Activated T-helper 1 cell treated with anti-CD3 and anti-CD28 coated beads, Interleukin-12 subunit alpha, Interleukin-12 subunit beta, Interleukin-2, Interleukin-4 antibody, amounts not matched to agents 30 ng/mL and 10 ng/mL and 1 ng/mL, durations not matched to agents 14 hours and 24 hours and 36 hours (primary cell): ENCODE results near the gene COX4I1. TPM values are rescaled to one million over a fixed set of nuclear protein-coding genes. Genes with fewer than 3 reads are reported as not detected.

ENCODE experiments used
- DNase-seq: peaks from one replicate; pipeline ENCODE4 v3.0.0; 2021; ENCODE audit warnings: low spot score
- H3K27ac Mint-ChIP-seq: one replicate; pipeline ENCODE4 v1.8.0; 2021; ENCODE audit warnings: mild to moderate bottlenecking, mixed read lengths
- H3K27me3 Mint-ChIP-seq: one replicate; pipeline ENCODE4 v1.8.0; 2022; ENCODE audit warnings: mild to moderate bottlenecking, moderate library complexity, mixed read lengths; ENCODE audit not compliant: insufficient read depth
- H3K36me3 Mint-ChIP-seq: one replicate; pipeline ENCODE4 v1.8.0; 2021; ENCODE audit warnings: low read depth, mixed read lengths
- H3K4me1 Mint-ChIP-seq: one replicate; pipeline ENCODE4 v1.8.0; 2021; ENCODE audit warnings: low read depth, mixed read lengths
- H3K4me3 Mint-ChIP-seq: one replicate; pipeline ENCODE4 v1.8.0; 2021; ENCODE audit warnings: mild to moderate bottlenecking, moderate library complexity, mixed read lengths
- H3K9me3 Mint-ChIP-seq: one replicate; pipeline ENCODE4 v1.8.0; 2021; ENCODE audit warnings: mixed read lengths
- intact Hi-C: fragments of 100-400 bp; cut with micrococcal nuclease; formaldehyde crosslinking; loops from one replicate; pipeline ENCODE4 v1.15.1; 2024
- total RNA-seq: library from RNA; stranded (reverse); gene quantifications from 2 replicates; pipeline ENCODE4 v1.2.3, GENCODE V29; 2022

Gene COX4I1
- total RNA-seq, 1 donor from 2014 or later = 558 TPM

GRCh38 chr16:85777583-85778310 lies 21.7 kb upstream of the COX4I1 start:
- Mint-ChIP-seq H3K4me3 (no peak overlapping the region), H3K27me3 (no peaks in the 10 kb centered on the region), H3K36me3 (peaks cover 21% of the 10 kb centered on the region), H3K4me1 (peaks cover 6% of the 10 kb centered on the region), H3K27ac (no peak overlapping the region), H3K9me3 (no peaks in the 10 kb centered on the region)
- no peak for DNase-seq
- intact Hi-C loops = no loop called here

- Mint-ChIP-seq H3K27ac (no peak overlapping the region), H3K36me3 (peaks cover 21% of the 10 kb centered on the region)
Observed at GRCh38 chr16:85778873-85779272, 20.6 kb upstream of the COX4I1 start.

GRCh38 chr16:85780281-85780680 lies 19.2 kb upstream of the COX4I1 start:
- Mint-ChIP-seq H3K4me1 (peaks cover 6% of the 10 kb centered on the region), H3K27ac (no peak overlapping the region), H3K4me3 (no peak overlapping the region), H3K36me3 (peaks cover 21% of the 10 kb centered on the region), H3K27me3 (no peaks in the 10 kb centered on the region), H3K9me3 (no peaks in the 10 kb centered on the region)
- intact Hi-C loops = no loop called here
- DNase-seq = no peak

More at GRCh38 chr16:85778873-85779272, 20.6 kb upstream of the COX4I1 start:
- DNase-seq = no peak
- intact Hi-C loops = no loop called here
- no peaks in the 10 kb centered on the region for H3K27me3 Mint-ChIP-seq
- no peak overlapping the region for H3K4me3 Mint-ChIP-seq
- peaks cover 6% of the 10 kb centered on the region for H3K4me1 Mint-ChIP-seq
- no peaks in the 10 kb centered on the region for H3K9me3 Mint-ChIP-seq

- intact Hi-C loops = no loop called here
- H3K27ac Mint-ChIP-seq = no peak overlapping the region
- H3K4me1 Mint-ChIP-seq = peaks cover 6% of the 10 kb centered on the region
- no peaks in the 10 kb centered on the region for H3K27me3 Mint-ChIP-seq
- no peak overlapping the region for H3K4me3 Mint-ChIP-seq
- no peaks in the 10 kb centered on the region for H3K9me3 Mint-ChIP-seq
- H3K36me3 Mint-ChIP-seq = peaks cover 28% of the 10 kb centered on the region
- no peak for DNase-seq
Observed at GRCh38 chr16:85781156-85781555, 18.3 kb upstream of the COX4I1 start.

GRCh38 chr16:85781695-85782370 lies 17.7 kb upstream of the COX4I1 start:
- intact Hi-C loops = no loop called here
- Mint-ChIP-seq H3K27ac (no peak overlapping the region), H3K4me1 (peaks cover 6% of the 10 kb centered on the region), H3K36me3 (peaks cover 29% of the 10 kb centered on the region), H3K4me3 (no peak overlapping the region), H3K9me3 (no peaks in the 10 kb centered on the region), H3K27me3 (no peaks in the 10 kb centered on the region)
- no peak for DNase-seq

GRCh38 chr16:85782451-85782850 lies 17.0 kb upstream of the COX4I1 start:
- Mint-ChIP-seq H3K4me3 (no peak overlapping the region), H3K4me1 (peaks cover 6% of the 10 kb centered on the region), H3K36me3 (peaks cover 31% of the 10 kb centered on the region), H3K27me3 (no peaks in the 10 kb centered on the region), H3K9me3 (no peaks in the 10 kb centered on the region), H3K27ac (no peak overlapping the region)
- intact Hi-C loops = no loop called here
- DNase-seq = no peak

- intact Hi-C loops = no loop called here
- H3K4me3 Mint-ChIP-seq = no peak overlapping the region
- H3K27ac Mint-ChIP-seq = no peak overlapping the region
- no peak for DNase-seq
- H3K4me1 Mint-ChIP-seq = peaks cover 6% of the 10 kb centered on the region
- H3K36me3 Mint-ChIP-seq = peaks cover 30% of the 10 kb centered on the region
- no peaks in the 10 kb centered on the region for H3K27me3 Mint-ChIP-seq
- no peaks in the 10 kb centered on the region for H3K9me3 Mint-ChIP-seq
Observed at GRCh38 chr16:85783441-85783840, 16.1 kb upstream of the COX4I1 start.

GRCh38 chr16:85784813-85785212 lies 14.7 kb upstream of the COX4I1 start:
- Mint-ChIP-seq H3K27ac (no peak overlapping the region), H3K4me1 (peaks cover 2% of the 10 kb centered on the region), H3K27me3 (no peaks in the 10 kb centered on the region), H3K36me3 (peaks cover 27% of the 10 kb centered on the region), H3K4me3 (no peak overlapping the region), H3K9me3 (no peaks in the 10 kb centered on the region)
- intact Hi-C loops = no loop called here
- DNase-seq = no peak

GRCh38 chr16:85785927-85786326 lies 13.6 kb upstream of the COX4I1 start:
- Mint-ChIP-seq H3K27me3 (no peaks in the 10 kb centered on the region), H3K9me3 (no peaks in the 10 kb centered on the region), H3K27ac (no peak overlapping the region), H3K4me1 (peaks cover 7% of the 10 kb centered on the region), H3K4me3 (no peak overlapping the region), H3K36me3 (peaks cover 25% of the 10 kb centered on the region)
- intact Hi-C loops = no loop called here
- no peak for DNase-seq

GRCh38 chr16:85788819-85789218 lies 10.7 kb upstream of the COX4I1 start:
- DNase-seq = no peak
- Mint-ChIP-seq H3K4me1 (peaks cover 7% of the 10 kb centered on the region), H3K27me3 (no peaks in the 10 kb centered on the region), H3K9me3 (no peaks in the 10 kb centered on the region), H3K27ac (no peak overlapping the region), H3K4me3 (no peak overlapping the region), H3K36me3 (peaks cover 41% of the 10 kb centered on the region)
- intact Hi-C loops = no loop called here

GRCh38 chr16:85789773-85790172 lies 9.7 kb upstream of the COX4I1 start:
- Mint-ChIP-seq H3K9me3 (no peaks in the 10 kb centered on the region), H3K27ac (no peak overlapping the region), H3K4me1 (peaks cover 7% of the 10 kb centered on the region), H3K4me3 (no peak overlapping the region), H3K36me3 (peaks cover 44% of the 10 kb centered on the region), H3K27me3 (no peaks in the 10 kb centered on the region)
- DNase-seq = no peak
- intact Hi-C loops = no loop called here

- H3K9me3 Mint-ChIP-seq = no peaks in the 10 kb centered on the region
- no peak overlapping the region for H3K4me3 Mint-ChIP-seq
- intact Hi-C loops = no loop called here
- peaks cover 41% of the 10 kb centered on the region for H3K36me3 Mint-ChIP-seq
- no peak for DNase-seq
- H3K27ac Mint-ChIP-seq = no peak overlapping the region
- no peaks in the 10 kb centered on the region for H3K27me3 Mint-ChIP-seq
- H3K4me1 Mint-ChIP-seq = peaks cover 27% of the 10 kb centered on the region
Observed at GRCh38 chr16:85793662-85794298, 5.7 kb upstream of the COX4I1 start.

- Mint-ChIP-seq H3K27me3 (no peaks in the 10 kb centered on the region), H3K4me1 (peaks cover 26% of the 10 kb centered on the region), H3K9me3 (no peaks in the 10 kb centered on the region), H3K27ac (no peak overlapping the region), H3K4me3 (no peak overlapping the region), H3K36me3 (peaks cover 38% of the 10 kb centered on the region)
- no peak for DNase-seq
- intact Hi-C loops = loop anchor here (5.0 kb wide), 3 partner anchors 237 to 1987 kb away; partner anchors contain the start of genes HSBP1 and ZDHHC7
Observed at GRCh38 chr16:85794696-85795095, 4.8 kb upstream of the COX4I1 start.
